SK-N-SH treated with all-trans-retinoic acid at 6 μM for 48 hours (cell line): ENCODE measurements around the gene NEURL1.

Experiments
- ATAC-seq: fragments of 200-7000 bp; cut with Tn5 transposase; 3 replicates; pipeline ENCODE4 v1.9.1; 2020; ENCODE audit warnings: mild to moderate bottlenecking, moderate library complexity
- ARNTL ChIP-seq: fragments of 450-650 bp; formaldehyde crosslinking; IDR thresholded peaks from 2 replicates; pipeline ENCODE4 v1.5.0; 2020; ENCODE audit warnings: low read depth, mild to moderate bottlenecking, moderate library complexity, borderline replicate concordance
- BACH2 ChIP-seq: fragments of 250-450 bp; sonication (Bioruptor Pico); IDR thresholded peaks from 2 replicates; pipeline ENCODE4 v1.9.0; 2021; ENCODE audit warnings: mild to moderate bottlenecking, borderline replicate concordance
- CREB5 ChIP-seq: fragments of 250-450 bp; sonication (Bioruptor Pico); IDR thresholded peaks from 2 replicates; pipeline ENCODE4 v1.5.1; 2020; ENCODE audit warnings: low read depth, mild to moderate bottlenecking, moderate library complexity
- CSDC2 ChIP-seq: fragments of 250-450 bp; sonication (Bioruptor Pico); IDR thresholded peaks from 2 replicates; pipeline ENCODE4 v1.5.0; 2020; ENCODE audit warnings: mild to moderate bottlenecking, moderate library complexity
- CSRNP3 ChIP-seq: fragments of 250-450 bp; sonication (Bioruptor Pico); IDR thresholded peaks from 2 replicates; pipeline ENCODE4 v1.5.1; 2021; ENCODE audit warnings: mild to moderate bottlenecking, moderate library complexity
- ESRRG ChIP-seq: fragments of 250-450 bp; sonication (Bioruptor Pico); IDR thresholded peaks from 2 replicates; pipeline ENCODE4 v1.6.1; 2021; ENCODE audit warnings: mild to moderate bottlenecking
- GLIS3 ChIP-seq: fragments of 250-450 bp; sonication (Bioruptor Pico); IDR thresholded peaks from 2 replicates; pipeline ENCODE4 v1.5.0; 2020; ENCODE audit warnings: mild to moderate bottlenecking, moderate library complexity
- ISL1 ChIP-seq: fragments of 250-450 bp; sonication (Bioruptor Pico); IDR thresholded peaks from 2 replicates; pipeline ENCODE4 v2.1.2; 2022; ENCODE audit warnings: mild to moderate bottlenecking, moderate library complexity
- OSR1 ChIP-seq: fragments of 250-450 bp; sonication (Bioruptor Pico); IDR thresholded peaks from 2 replicates; pipeline ENCODE4 v1.8.0; 2022; ENCODE audit warnings: moderate library complexity, mild to moderate bottlenecking, inconsistent platforms
- POU6F1 ChIP-seq: fragments of 250-450 bp; sonication (Bioruptor Pico); IDR thresholded peaks from 2 replicates; pipeline ENCODE4 v1.8.0; 2021; ENCODE audit warnings: low read depth, mild to moderate bottlenecking, moderate library complexity, borderline replicate concordance
- PPARA ChIP-seq: fragments of 250-450 bp; sonication (Bioruptor Pico); IDR thresholded peaks from 2 replicates; pipeline ENCODE4 v1.5.0; 2020; ENCODE audit warnings: mild to moderate bottlenecking, borderline replicate concordance
- RARB ChIP-seq: fragments of 250-450 bp; sonication (Bioruptor Pico); IDR thresholded peaks from 2 replicates; pipeline ENCODE4 v1.8.0; 2021; ENCODE audit warnings: mild to moderate bottlenecking, moderate library complexity
- SNAI2 ChIP-seq: fragments of 250-450 bp; sonication (Bioruptor Pico); IDR thresholded peaks from 2 replicates; pipeline ENCODE4 v1.5.0; 2020; ENCODE audit warnings: mild to moderate bottlenecking, moderate library complexity
- TOX ChIP-seq: fragments of 250-450 bp; sonication (Bioruptor Pico); IDR thresholded peaks from 2 replicates; pipeline ENCODE4 v1.8.0; 2021; ENCODE audit warnings: mild to moderate bottlenecking, moderate library complexity, borderline replicate concordance
- TSHZ2 ChIP-seq: fragments of 250-450 bp; sonication (Bioruptor Pico); IDR thresholded peaks from 2 replicates; pipeline ENCODE4 v1.5.0; 2020; ENCODE audit warnings: mild to moderate bottlenecking, moderate library complexity
- ZC3H10 ChIP-seq: fragments of 250-450 bp; sonication (Bioruptor Pico); IDR thresholded peaks from 2 replicates; pipeline ENCODE4 v1.5.1; 2021; ENCODE audit warnings: mild to moderate bottlenecking, moderate library complexity
- ZFP3 ChIP-seq: fragments of 250-450 bp; sonication (Bioruptor Pico); IDR thresholded peaks from 2 replicates; pipeline ENCODE4 v1.5.0; 2020; ENCODE audit warnings: mild to moderate bottlenecking, moderate library complexity
- ZFP30 ChIP-seq: fragments of 450-650 bp; formaldehyde crosslinking; IDR thresholded peaks from 2 replicates; pipeline ENCODE4 v1.5.0; 2022; ENCODE audit warnings: mild to moderate bottlenecking, moderate library complexity
- ZNF565 ChIP-seq: fragments of 450-650 bp; formaldehyde crosslinking; conservative IDR thresholded peaks from 2 replicates; pipeline ENCODE4 v1.5.0; 2020; ENCODE audit warnings: low read depth, mild to moderate bottlenecking, moderate library complexity
- ZNF70 ChIP-seq: fragments of 450-650 bp; formaldehyde crosslinking; IDR thresholded peaks from 2 replicates; pipeline ENCODE4 v1.5.0; 2020; ENCODE audit warnings: mild to moderate bottlenecking, moderate library complexity
- ZNF8 ChIP-seq: fragments of 450-650 bp; formaldehyde crosslinking; IDR thresholded peaks from 2 replicates; pipeline ENCODE4 v1.5.0; 2020; ENCODE audit warnings: mild to moderate bottlenecking, moderate library complexity

NEURL1 gene

GRCh38 chr10:103528549-103528948 is 35.0 kb downstream of the NEURL1 start (continued):
- TF ChIP-seq CSRNP3 (CRISPR knock-in tag) (no peak), OSR1 (CRISPR knock-in tag) (no peak), ISL1 (no peak)
- TF ChIP-seq, all 23 proteins: peak for 0

GRCh38 chr10:103529539-103529938 is 36.0 kb downstream of the NEURL1 start:
- no peak for TF ChIP-seq OSR1 (CRISPR knock-in tag)
- TF ChIP-seq ZNF70 (CRISPR knock-in tag) = no peak
- no peak for TF ChIP-seq GLIS3
- TF ChIP-seq CREB5 (CRISPR knock-in tag) = no peak
- no peak for TF ChIP-seq RARB (CRISPR knock-in tag)
- no peak for TF ChIP-seq ZC3H10 (CRISPR knock-in tag)
- TF ChIP-seq SNAI2 (CRISPR knock-in tag) = no peak
- TF ChIP-seq PPARA (CRISPR knock-in tag) = no peak
- TF ChIP-seq ZNF8 (CRISPR knock-in tag) = no peak
- no peak for TF ChIP-seq TOX (CRISPR knock-in tag)
- TF ChIP-seq ESRRG (CRISPR knock-in tag) = no peak
- TF ChIP-seq BACH2 = no peak
- TF ChIP-seq POU6F1 (CRISPR knock-in tag) = no peak
- TF ChIP-seq CSDC2 (CRISPR knock-in tag) = no peak
- TF ChIP-seq ZFP30 (CRISPR knock-in tag) = no peak
- TF ChIP-seq TSHZ2 (CRISPR knock-in tag) = no peak
- TF ChIP-seq, all 23 proteins: peak for 0
- no peak for ATAC-seq

- TF ChIP-seq ZFP30 (CRISPR knock-in tag) = no peak
- no peak for TF ChIP-seq CSDC2 (CRISPR knock-in tag)
- no peak for TF ChIP-seq OSR1 (CRISPR knock-in tag)
- no peak for TF ChIP-seq CSRNP3 (CRISPR knock-in tag)
- no peak for TF ChIP-seq ARNTL (CRISPR knock-in tag)
- no peak for TF ChIP-seq SNAI2 (CRISPR knock-in tag)
- TF ChIP-seq ZFP3 = no peak
- TF ChIP-seq TSHZ2 (CRISPR knock-in tag) = no peak
- TF ChIP-seq CREB5 (CRISPR knock-in tag) = no peak
- no peak for TF ChIP-seq ESRRG (CRISPR knock-in tag)
- TF ChIP-seq ZC3H10 (CRISPR knock-in tag) = no peak
- no peak for TF ChIP-seq ZNF565
- TF ChIP-seq, all 23 proteins: peak for 0
- no peak for ATAC-seq
Observed at GRCh38 chr10:103533827-103534226, 40.3 kb downstream of the NEURL1 start.
